Muscle layer of duodenum (tissue), 2 donors: ENCODE measurements around the gene OXA1L.
"Not testable (repeated sequence)": the region's sequence is repeated elsewhere in the genome, so short reads cannot be mapped to it uniquely, and the experiment has no call there.

ENCODE experiments used
- H3K27ac ChIP-seq: one replicate; pipeline ENCODE4 v1.7.0; 2013; ENCODE audit warnings: mild to moderate bottlenecking, low read length
- H3K27me3 ChIP-seq: one replicate; pipeline ENCODE4 v1.7.0; 2013; ENCODE audit warnings: low read depth, mild to moderate bottlenecking, control low read depth, low read length
- H3K36me3 ChIP-seq, 2 donors: one replicate each; pipeline ENCODE4 v1.7.0; 2013; ENCODE audit warnings: low read length in 2 of 2, control low read depth in 1 of 2, mild to moderate bottlenecking in 1 of 2; ENCODE audit not compliant: insufficient read depth in 2 of 2, control insufficient read depth in 1 of 2
- H3K4me1 ChIP-seq, 2 donors: one replicate each; pipeline ENCODE4 v1.7.0; 2013; ENCODE audit warnings: low read length in 2 of 2, mild to moderate bottlenecking in 2 of 2, control low read depth in 1 of 2, moderate library complexity in 1 of 2; ENCODE audit not compliant: insufficient read depth in 2 of 2, control insufficient read depth in 1 of 2
- H3K4me3 ChIP-seq, 2 donors: one replicate each; pipeline ENCODE4 v1.7.0; 2013; ENCODE audit warnings: low read length in 2 of 2, low read depth in 1 of 2, mild to moderate bottlenecking in 1 of 2
- H3K9me3 ChIP-seq, 2 donors: one replicate each; pipeline ENCODE4 v1.7.0; 2013; ENCODE audit warnings: low read length in 2 of 2, control low read depth in 1 of 2, mild to moderate bottlenecking in 1 of 2; ENCODE audit not compliant: control insufficient read depth in 1 of 2
- donor health status: healthy.

OXA1L gene

GRCh38 chr14:22781301-22781991 is 15.0 kb downstream of the OXA1L start:
- Histone ChIP-seq H3K4me1 (no peaks in the 10 kb centered on the region), H3K4me3 (no peak overlapping the region)

GRCh38 chr14:22786685-22787084 is 20.2 kb downstream of the OXA1L start:
- H3K27ac ChIP-seq = no peak overlapping the region
- no peaks in the 10 kb centered on the region for H3K4me1 ChIP-seq
- no peaks in the 10 kb centered on the region for H3K36me3 ChIP-seq
- H3K9me3 ChIP-seq = no peaks in the 10 kb centered on the region
- H3K4me3 ChIP-seq = no peak overlapping the region
- H3K27me3 ChIP-seq = no peaks in the 10 kb centered on the region

More at GRCh38 chr14:22781301-22781991, 15.0 kb downstream of the OXA1L start:
- Histone ChIP-seq H3K27me3 (no peaks in the 10 kb centered on the region), H3K27ac (peak overlapping the region; percentile 2), H3K36me3 (no peaks in the 10 kb centered on the region), H3K9me3 (no peaks in the 10 kb centered on the region)

- Histone ChIP-seq H3K4me3 (no peak overlapping the region), H3K27me3 (no peaks in the 10 kb centered on the region), H3K4me1 (no peaks in the 10 kb centered on the region), H3K27ac (no peak overlapping the region), H3K36me3 (no peaks in the 10 kb centered on the region), H3K9me3 (no peaks in the 10 kb centered on the region)
Measured at GRCh38 chr14:22791301-22791700, 24.8 kb downstream of the OXA1L start.

GRCh38 chr14:22792158-22792557 is 25.7 kb downstream of the OXA1L start:
- no peak overlapping the region for H3K27ac ChIP-seq
- no peaks in the 10 kb centered on the region for H3K36me3 ChIP-seq
- no peaks in the 10 kb centered on the region for H3K9me3 ChIP-seq
- no peaks in the 10 kb centered on the region for H3K4me1 ChIP-seq
- no peak overlapping the region for H3K4me3 ChIP-seq
- no peaks in the 10 kb centered on the region for H3K27me3 ChIP-seq

- not testable (repeated sequence) for H3K4me1 ChIP-seq, H3K9me3 ChIP-seq, H3K36me3 ChIP-seq, H3K27me3 ChIP-seq, H3K27ac ChIP-seq, H3K4me3 ChIP-seq
Measured at GRCh38 chr14:22793550-22793949, 27.1 kb downstream of the OXA1L start.

GRCh38 chr14:22793976-22794375 is 27.5 kb downstream of the OXA1L start:
- Histone ChIP-seq H3K4me1 (peaks cover 0 to 4% of the 10 kb centered on the region in 2 donors), H3K36me3 (no peaks in the 10 kb centered on the region), H3K9me3 (no peaks in the 10 kb centered on the region), H3K27me3 (no peaks in the 10 kb centered on the region), H3K4me3 (no peak overlapping the region), H3K27ac (no peak overlapping the region)

GRCh38 chr14:22794551-22794951 is 28.1 kb downstream of the OXA1L start:
- H3K27me3 ChIP-seq = no peaks in the 10 kb centered on the region
- no peaks in the 10 kb centered on the region for H3K9me3 ChIP-seq
- no peak overlapping the region for H3K4me3 ChIP-seq
- H3K36me3 ChIP-seq = no peaks in the 10 kb centered on the region
- peaks cover 0 to 4% of the 10 kb centered on the region in 2 donors for H3K4me1 ChIP-seq
- no peak overlapping the region for H3K27ac ChIP-seq

GRCh38 chr14:22796087-22796707 is 29.7 kb downstream of the OXA1L start:
- no peak overlapping the region for H3K4me3 ChIP-seq
- no peaks in the 10 kb centered on the region for H3K36me3 ChIP-seq
- peaks cover 0 to 4% of the 10 kb centered on the region in 2 donors for H3K4me1 ChIP-seq
- no peaks in the 10 kb centered on the region for H3K27me3 ChIP-seq
- H3K9me3 ChIP-seq = no peaks in the 10 kb centered on the region
- H3K27ac ChIP-seq = no peak overlapping the region

GRCh38 chr14:22797017-22797917 is 30.8 kb downstream of the OXA1L start:
- no peak overlapping the region for H3K27ac ChIP-seq
- peaks cover 0 to 4% of the 10 kb centered on the region in 2 donors for H3K4me1 ChIP-seq
- no peaks in the 10 kb centered on the region for H3K27me3 ChIP-seq
- H3K9me3 ChIP-seq = no peaks in the 10 kb centered on the region
- H3K36me3 ChIP-seq = no peaks in the 10 kb centered on the region
- no peak overlapping the region for H3K4me3 ChIP-seq

GRCh38 chr14:22798528-22798927 is 32.0 kb downstream of the OXA1L start:
- Histone ChIP-seq H3K27me3 (no peaks in the 10 kb centered on the region), H3K4me3 (no peak overlapping the region), H3K27ac (no peak overlapping the region), H3K4me1 (peaks cover 0 to 4% of the 10 kb centered on the region in 2 donors), H3K36me3 (no peaks in the 10 kb centered on the region), H3K9me3 (no peaks in the 10 kb centered on the region)

- no peak overlapping the region for H3K27ac ChIP-seq
- H3K4me3 ChIP-seq = no peak overlapping the region
- H3K27me3 ChIP-seq = no peaks in the 10 kb centered on the region
- no peaks in the 10 kb centered on the region for H3K36me3 ChIP-seq
- H3K9me3 ChIP-seq = no peaks in the 10 kb centered on the region
- peaks cover 0 to 4% of the 10 kb centered on the region in 2 donors for H3K4me1 ChIP-seq
Measured at GRCh38 chr14:22800346-22800745, 33.9 kb downstream of the OXA1L start.
